Fibroblast of lung (primary cell): ENCODE results near the gene CDR2.

Experiments used
- EZH2 ChIP-seq: IDR thresholded peaks from 2 replicates; pipeline ENCODE4 v1.5.1; 2012; ENCODE audit warnings: low read length, control low read depth, mild to moderate bottlenecking; ENCODE audit errors: missing control alignments
- TF ChIP-seq, protein P1 (sequence below), 2 donors: IDR thresholded peaks in 1 of 2; conservative IDR thresholded peaks in 1 of 2; 1 replicate in 1 of 2; 2 replicates in 1 of 2; pipeline ENCODE4 v1.5.1; 2011 to 2012; ENCODE audit warnings: low read length in 2 of 2, control low read depth in 1 of 2, inconsistent platforms in 1 of 2, low read depth in 1 of 2, mild to moderate bottlenecking in 1 of 2

DNA sequence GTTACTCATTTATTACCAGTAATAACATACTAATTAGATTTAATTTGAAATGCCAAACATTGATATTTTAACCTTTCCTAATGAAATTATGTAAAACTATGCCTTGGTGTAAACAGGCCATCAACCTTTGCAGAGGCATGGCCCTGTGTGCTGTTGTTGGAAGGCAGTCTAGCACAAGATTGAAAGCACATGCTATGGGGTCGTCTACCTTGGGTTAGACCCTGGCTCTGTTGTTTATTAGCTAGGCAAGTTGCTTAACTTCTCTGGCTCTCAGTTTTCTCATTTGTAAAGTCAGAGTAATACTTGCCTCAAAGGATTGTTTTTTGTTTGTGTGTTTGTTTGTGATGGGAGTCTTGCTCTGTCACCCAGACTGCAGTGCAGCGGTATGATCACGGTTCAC lies 9.4 kb upstream of the CDR2 start:
- TF ChIP-seq, protein P1, sequence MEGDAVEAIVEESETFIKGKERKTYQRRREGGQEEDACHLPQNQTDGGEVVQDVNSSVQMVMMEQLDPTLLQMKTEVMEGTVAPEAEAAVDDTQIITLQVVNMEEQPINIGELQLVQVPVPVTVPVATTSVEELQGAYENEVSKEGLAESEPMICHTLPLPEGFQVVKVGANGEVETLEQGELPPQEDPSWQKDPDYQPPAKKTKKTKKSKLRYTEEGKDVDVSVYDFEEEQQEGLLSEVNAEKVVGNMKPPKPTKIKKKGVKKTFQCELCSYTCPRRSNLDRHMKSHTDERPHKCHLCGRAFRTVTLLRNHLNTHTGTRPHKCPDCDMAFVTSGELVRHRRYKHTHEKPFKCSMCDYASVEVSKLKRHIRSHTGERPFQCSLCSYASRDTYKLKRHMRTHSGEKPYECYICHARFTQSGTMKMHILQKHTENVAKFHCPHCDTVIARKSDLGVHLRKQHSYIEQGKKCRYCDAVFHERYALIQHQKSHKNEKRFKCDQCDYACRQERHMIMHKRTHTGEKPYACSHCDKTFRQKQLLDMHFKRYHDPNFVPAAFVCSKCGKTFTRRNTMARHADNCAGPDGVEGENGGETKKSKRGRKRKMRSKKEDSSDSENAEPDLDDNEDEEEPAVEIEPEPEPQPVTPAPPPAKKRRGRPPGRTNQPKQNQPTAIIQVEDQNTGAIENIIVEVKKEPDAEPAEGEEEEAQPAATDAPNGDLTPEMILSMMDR (conservative IDR thresholded peaks at IDR 0.05 in 1 of 2, IDR thresholded peaks at IDR 0.05 in 1 of 2; ENCODE audit: low read depth in 1 of 2, low read length in 2 of 2), result no peak
- TF ChIP-seq EZH2, result no peak
